ENCODE results near the gene SH3RF3.

Gene SH3RF3

GRCh38 chr2:109423556-109424359 lies 294.8 kb downstream of the SH3RF3 start:
- DNase-seq = no peak

- DNase-seq = no peak
These were observed 296.4 kb downstream of the SH3RF3 start for GRCh38 chr2:109425411-109425810.

- no peak for DNase-seq
These were observed 298.7 kb downstream of the SH3RF3 start for GRCh38 chr2:109427661-109428091.

- no peak for DNase-seq
These were observed 299.3 kb downstream of the SH3RF3 start for GRCh38 chr2:109428281-109428680.

- DNase-seq = no peak
These were observed 300.0 kb downstream of the SH3RF3 start for GRCh38 chr2:109428841-109429566.

- no peak for DNase-seq
These were observed 300.7 kb downstream of the SH3RF3 start for GRCh38 chr2:109429567-109430328.

- DNase-seq = no peak
These were observed 301.3 kb downstream of the SH3RF3 start for GRCh38 chr2:109430329-109430636.

- no peak for DNase-seq
These were observed 303.4 kb downstream of the SH3RF3 start for GRCh38 chr2:109432421-109432820.

GRCh38 chr2:109433486-109433885 lies 304.5 kb downstream of the SH3RF3 start:
- no peak for DNase-seq

GRCh38 chr2:109433926-109434325 lies 304.9 kb downstream of the SH3RF3 start:
- no peak for DNase-seq

GRCh38 chr2:109434351-109434750 lies 305.3 kb downstream of the SH3RF3 start:
- no peak for DNase-seq

GRCh38 chr2:109435066-109435690 lies 306.2 kb downstream of the SH3RF3 start:
- no peak for DNase-seq

- DNase-seq = no peak
These were observed 307.0 kb downstream of the SH3RF3 start for GRCh38 chr2:109435901-109436598.

GRCh38 chr2:109436610-109437225 lies 307.7 kb downstream of the SH3RF3 start:
- no peak for DNase-seq

- DNase-seq = no peak
These were observed 308.5 kb downstream of the SH3RF3 start for GRCh38 chr2:109437325-109438090.

- DNase-seq = no peak
These were observed 309.1 kb downstream of the SH3RF3 start for GRCh38 chr2:109438146-109438545.

GRCh38 chr2:109438773-109439389 lies 309.9 kb downstream of the SH3RF3 start:
- DNase-seq = no peak

- no peak for DNase-seq
These were observed 310.4 kb downstream of the SH3RF3 start for GRCh38 chr2:109439390-109439786.

- no peak for DNase-seq
These were observed 311.0 kb downstream of the SH3RF3 start for GRCh38 chr2:109439986-109440385.

GRCh38 chr2:109440499-109441156 lies 311.6 kb downstream of the SH3RF3 start:
- DNase-seq = no peak

Data from NCI-H1417 treated with DMSO at 0.1 percent for 48 hours (cell line).